Measurements from ENCODE around the gene FBXW7.

Gene FBXW7

GRCh38 chr4:152471251-152471792 is 64.6 kb downstream of the FBXW7 start:
- no peak for DNase-seq (ENCODE audit: low read depth)

- no peak for DNase-seq (ENCODE audit: low read depth)
Measured at GRCh38 chr4:152468408-152468807, 67.5 kb downstream of the FBXW7 start.

- no peak for DNase-seq (ENCODE audit: low read depth)
Measured at GRCh38 chr4:152467101-152467500, 68.8 kb downstream of the FBXW7 start.

GRCh38 chr4:152464030-152464823 is 71.7 kb downstream of the FBXW7 start:
- DNase-seq (ENCODE audit: low read depth), result no peak

GRCh38 chr4:152463562-152463961 is 72.3 kb downstream of the FBXW7 start:
- no peak for DNase-seq (ENCODE audit: low read depth)

- no peak for DNase-seq (ENCODE audit: low read depth)
Measured at GRCh38 chr4:152462695-152463094, 73.2 kb downstream of the FBXW7 start.

GRCh38 chr4:152462047-152462446 is 73.8 kb downstream of the FBXW7 start:
- no peak for DNase-seq (ENCODE audit: low read depth)

GRCh38 chr4:152460488-152460887 is 75.4 kb downstream of the FBXW7 start:
- DNase-seq (ENCODE audit: low read depth), result no peak

- no peak for DNase-seq (ENCODE audit: low read depth)
Measured at GRCh38 chr4:152459326-152459725, 76.6 kb downstream of the FBXW7 start.

- no peak for DNase-seq (ENCODE audit: low read depth)
Measured at GRCh38 chr4:152458801-152459302, 77.0 kb downstream of the FBXW7 start.

- no peak for DNase-seq (ENCODE audit: low read depth)
Measured at GRCh38 chr4:152456609-152457008, 79.3 kb downstream of the FBXW7 start.

- DNase-seq (ENCODE audit: low read depth), result no peak
Measured at GRCh38 chr4:152455311-152455710, 80.6 kb downstream of the FBXW7 start.

GRCh38 chr4:152454398-152455011 is 81.4 kb downstream of the FBXW7 start:
- no peak for DNase-seq (ENCODE audit: low read depth)

GRCh38 chr4:152451496-152451895 is 84.4 kb downstream of the FBXW7 start:
- no peak for DNase-seq (ENCODE audit: low read depth)

GRCh38 chr4:152448854-152449253 is 87.0 kb downstream of the FBXW7 start:
- no peak for DNase-seq (ENCODE audit: low read depth)

GRCh38 chr4:152448038-152448707 is 87.7 kb downstream of the FBXW7 start:
- no peak for DNase-seq (ENCODE audit: low read depth)

GRCh38 chr4:152443859-152444258 is 92.0 kb downstream of the FBXW7 start:
- DNase-seq (ENCODE audit: low read depth), result no peak

GRCh38 chr4:152437561-152437960 is 98.3 kb downstream of the FBXW7 start:
- DNase-seq (ENCODE audit: low read depth), result no peak

GRCh38 chr4:152436384-152436783 is 99.5 kb downstream of the FBXW7 start:
- no peak for DNase-seq (ENCODE audit: low read depth)

GRCh38 chr4:152434011-152434410 is 101.9 kb downstream of the FBXW7 start:
- DNase-seq (ENCODE audit: low read depth), result no peak

- no peak for DNase-seq (ENCODE audit: low read depth)
Measured at GRCh38 chr4:152431784-152432183, 104.1 kb downstream of the FBXW7 start.

GRCh38 chr4:152431291-152431690 is 104.6 kb downstream of the FBXW7 start:
- no peak for DNase-seq (ENCODE audit: low read depth)

- no peak for DNase-seq (ENCODE audit: low read depth)
Measured at GRCh38 chr4:152430507-152430906, 105.4 kb downstream of the FBXW7 start.

Data from HS-27A (cell line).